K562 (cell line): Measurements from ENCODE around the gene MYH7. TPM values are rescaled to one million over a fixed set of nuclear protein-coding genes. Genes with fewer than 3 reads are reported as not detected.

ENCODE experiments used
- ATAC-seq: fragments of 200-7000 bp; cut with Tn5 transposase; 3 replicates; pipeline ENCODE4 v1.9.1; 2020; ENCODE audit warnings: moderate library complexity
- BruUV-seq: library from RNA; stranded (reverse); fragments of 400-500 nt; replicated peaks from 2 replicates; lab custom pipeline; 2021; lab: Mats Ljungman, UMichigan
- CTCF ChIA-PET: fragments of 300-600 bp; formaldehyde crosslinking; extraction: SDS; loops from one replicate; lab custom pipeline; 2021; ENCODE audit warnings: low intra/inter-chr PET ratio; lab: Yijun Ruan, JAX
- POLR2A ChIA-PET: fragments of 300-600, 350-650 bp; sonication (Branson Sonifier 250); formaldehyde crosslinking; extraction: SDS; loops from one replicate; lab custom pipeline; 2021; ENCODE audit warnings: antibody characterized with exemption, inconsistent platforms; lab: Yijun Ruan, JAX
- DNase-seq, 4 experiments: peaks; one replicate each; pipeline versions ENCODE4 v3.0.0 to v3.0.0-alpha.2; 2011 to 2018; ENCODE audit warnings: low spot score in 3 of 4, mixed read lengths in 3 of 4; ENCODE audit errors: extremely low read depth in 1 of 4
- FAIRE-seq: peaks from 2 replicates; lab custom pipeline; 2011; peaks lifted over from hg19 to GRCh38; lab: Jason Lieb, UNC
- H2AFZ ChIP-seq: 2 replicates; pipeline ENCODE4 v1.6.0; 2011; ENCODE audit warnings: low read depth, low read length, control low read depth, inconsistent platforms
- H3K27ac ChIP-seq: fragments of 200-600 bp; 3 replicates; pipeline ENCODE4 v1.8.0; 2011; ENCODE audit warnings: low read depth, mild to moderate bottlenecking, control low read depth, inconsistent platforms, low read length, moderate library complexity, mixed read lengths; ENCODE audit errors: extremely low read depth
- H3K27me3 ChIP-seq, 2 experiments: fragments of 300-600 bp in 1 of 2; 2 replicates in 1 of 2; 3 replicates in 1 of 2; pipeline versions ENCODE4 v1.6.0 to v1.8.0; 2011; ENCODE audit warnings: inconsistent platforms in 2 of 2, low read length in 2 of 2, mild to moderate bottlenecking in 1 of 2, mixed read lengths in 1 of 2, moderate library complexity in 1 of 2; ENCODE audit not compliant: control insufficient read depth in 2 of 2, insufficient read depth in 2 of 2
- H3K36me3 ChIP-seq: fragments of 300-600 bp; 3 replicates; pipeline ENCODE4 v1.8.0; 2011; ENCODE audit warnings: mild to moderate bottlenecking, low read length, inconsistent platforms; ENCODE audit not compliant: control insufficient read depth, insufficient read depth
- H3K4me1 ChIP-seq, 2 experiments: fragments of 200-600 bp in 1 of 2; replicated peaks in 1 of 2; 2 replicates in 1 of 2; 3 replicates in 1 of 2; pipeline versions ENCODE4 v1.5.1 to v1.8.0; 2011; ENCODE audit warnings: inconsistent platforms in 2 of 2, low read length in 2 of 2, mild to moderate bottlenecking in 1 of 2, mixed read lengths in 1 of 2, moderate library complexity in 1 of 2; ENCODE audit not compliant: control insufficient read depth in 2 of 2, insufficient read depth in 2 of 2
- H3K4me2 ChIP-seq: 2 replicates; pipeline ENCODE4 v1.6.1; 2011; ENCODE audit warnings: low read length, control low read depth, inconsistent platforms, mixed read lengths; ENCODE audit not compliant: insufficient read depth
- H3K4me3 ChIP-seq: fragments of 200-600 bp; sonication (generic), shearing (Covaris generic); 2 replicates; pipeline ENCODE4 v1.5.1; 2016; ENCODE audit warnings: control low read depth, inconsistent platforms
- H3K79me2 ChIP-seq: fragments of 200-600 bp; 3 replicates; pipeline ENCODE4 v1.8.0; 2011; ENCODE audit warnings: low read length, inconsistent platforms; ENCODE audit not compliant: control insufficient read depth, insufficient read depth
- H3K9ac ChIP-seq, 2 experiments: 2 replicates each; pipeline versions ENCODE4 v1.6.0 to v1.6.1; 2011; ENCODE audit warnings: low read depth in 2 of 2, low read length in 2 of 2, control low read depth in 1 of 2, inconsistent platforms in 1 of 2, mild to moderate bottlenecking in 1 of 2, mixed read lengths in 1 of 2; ENCODE audit not compliant: insufficient read depth in 1 of 2
- H3K9me1 ChIP-seq: one replicate; pipeline ENCODE4 v1.6.0; 2011; ENCODE audit warnings: inconsistent platforms, mild to moderate bottlenecking, low read length, moderate library complexity; ENCODE audit not compliant: control insufficient read depth, insufficient read depth
- H3K9me3 ChIP-seq: replicated peaks from 2 replicates; pipeline ENCODE4 v1.5.1; 2011; ENCODE audit warnings: low read depth, low read length, inconsistent platforms; ENCODE audit not compliant: control insufficient read depth, insufficient read depth
- H4K20me1 ChIP-seq: replicated peaks from 2 replicates; pipeline ENCODE4 v1.6.1; 2011; ENCODE audit warnings: low read length, inconsistent platforms, mixed read lengths; ENCODE audit not compliant: control insufficient read depth, insufficient read depth
- ARID2 ChIP-seq: fragments of 450-650 bp; IDR thresholded peaks from 2 replicates; pipeline ENCODE4 v1.6.1; 2017; ENCODE audit warnings: antibody characterized with exemption, mild to moderate bottlenecking
- CREB3L1 ChIP-seq: fragments of 450-650 bp; IDR thresholded peaks from 2 replicates; pipeline ENCODE4 v1.6.1; 2014; ENCODE audit warnings: low read depth, mild to moderate bottlenecking, moderate library complexity, borderline replicate concordance
- CREBBP ChIP-seq: IDR thresholded peaks from one replicate; pipeline ENCODE4 v1.6.1; 2012; ENCODE audit warnings: low read depth, mild to moderate bottlenecking, control low read depth, inconsistent platforms, low read length
- CTCF ChIP-seq, 3 experiments: IDR thresholded peaks in 2 of 3; conservative IDR thresholded peaks in 1 of 3; 2 replicates each; pipeline ENCODE4 v1.5.1; 2011 to 2012; ENCODE audit warnings: low read length in 3 of 3, mild to moderate bottlenecking in 3 of 3, control low read depth in 2 of 3, improper control_type of control experiment in 1 of 3, inconsistent platforms in 1 of 3, low read depth in 1 of 3, mixed read lengths in 1 of 3, moderate library complexity in 1 of 3; ENCODE audit not compliant: insufficient read depth in 2 of 3
- FOXP4 ChIP-seq: sonication (generic); formaldehyde crosslinking; IDR thresholded peaks from 2 replicates; pipeline ENCODE4 v1.8.0; 2022; ENCODE audit warnings: mild to moderate bottlenecking, missing genetic modification reagents, borderline replicate concordance
- HOMEZ ChIP-seq: fragments of 250-450 bp; sonication (Bioruptor Pico); IDR thresholded peaks from 2 replicates; pipeline ENCODE4 v1.4.0; 2020; ENCODE audit warnings: mild to moderate bottlenecking, moderate library complexity
- JUN ChIP-seq, 2 experiments: sonication (generic) in 1 of 2; formaldehyde crosslinking in 1 of 2; IDR thresholded peaks; 2 replicates each; pipeline versions ENCODE4 v1.6.1 to v1.8.0; 2012 to 2022; ENCODE audit warnings: borderline replicate concordance in 2 of 2, mild to moderate bottlenecking in 2 of 2, improper control_type of control experiment in 1 of 2, low read depth in 1 of 2, low read length in 1 of 2, missing genetic modification reagents in 1 of 2
- KLF16 ChIP-seq: IDR thresholded peaks from 2 replicates; pipeline ENCODE4 v1.6.1; 2016; ENCODE audit warnings: antibody characterized with exemption
- RBM17 ChIP-seq: fragments of 200-400 bp; formaldehyde crosslinking; IDR thresholded peaks from 2 replicates; pipeline ENCODE4 v1.6.1; 2017; ENCODE audit warnings: low read depth, mild to moderate bottlenecking, low read length, borderline replicate concordance
- ZMIZ1 ChIP-seq, 2 experiments: fragments of 150-350 bp in 1 of 2; IDR thresholded peaks; 2 replicates each; pipeline ENCODE4 v1.6.1; 2012 to 2016; ENCODE audit warnings: low read depth in 2 of 2, low read length in 2 of 2, mild to moderate bottlenecking in 1 of 2, moderate library complexity in 1 of 2
- WGBS: fragments of 100-300 bp; shearing (Covaris generic); methylation state at CpG from one replicate; pipeline ENCODE4 v1.1.6; 2016; ENCODE audit warnings: low coverage, mixed read lengths; ENCODE audit not compliant: insufficient coverage; ENCODE audit errors: missing lambda C conversion rate; 5-methylcytosine and 5-hydroxymethylcytosine counted together
- in situ Hi-C: fragments of 300-500 bp; cut with MboI; formaldehyde crosslinking; loops from 4 replicates; pipeline ENCODE4 v1.15.0; 2018; ENCODE audit warnings: inconsistent platforms, mixed read lengths
- intact Hi-C: fragments of 100-400 bp; cut with micrococcal nuclease; formaldehyde crosslinking; loops from 2 replicates; pipeline ENCODE4 v1.14.2; 2022
- polyA plus RNA-seq, 8 experiments: library from polyadenylated mRNA; depleted of rRNA in 4 of 8; stranded (reverse) in 5 of 8; unstranded in 3 of 8; fragments of >200 nt; fragmentation: Nextera tagmentation in 2 of 8; fragmentation: Illumina TruSeq in 1 of 8; extraction: Ambion mirVana in 2 of 8; extraction: Trizol in 1 of 8; gene quantifications; 2 replicates each; pipeline versions ENCODE4 v1.2.1 to v1.2.3, GENCODE V29; 2011 to 2014; ENCODE audit warnings: inconsistent platforms in 1 of 8, missing spikeins in 1 of 8
- total RNA-seq, 7 experiments: library from RNA; depleted of rRNA in 6 of 7; stranded (reverse); fragments of >200 nt in 6 of 7; fragmentation: Illumina TruSeq in 2 of 7; extraction: Trizol in 2 of 7; gene quantifications; 2 replicates each; pipeline versions ENCODE4 v1.2.1 to v1.2.3, GENCODE V29; 2011 to 2021; ENCODE audit warnings: low replicate concordance in 1 of 7

Gene MYH7
- total and polyA plus RNA-seq, 9 of the 15 experiments (the other 6 are each of a cell fraction or from before 2014, with no cell fraction given), result not detected

- Histone ChIP-seq H4K20me1 (no peaks in the 10 kb centered on the region), H3K27me3 (peaks cover 23 to 87% of the 10 kb centered on the region in 2 experiments; a peak in 4 of 5 replicates), H3K4me1 (no peaks in the 10 kb centered on the region), H3K9me3 (no peaks in the 10 kb centered on the region), H3K27ac (no peak overlapping the region), H3K4me2 (no peak overlapping the region), H3K36me3 (no peaks in the 10 kb centered on the region), H2AFZ (no peak overlapping the region), H3K4me3 (no peak overlapping the region), H3K79me2 (no peaks in the 10 kb centered on the region), H3K9me1 (no peaks in the 10 kb centered on the region), H3K9ac (no peak overlapping the region)
- no peak for DNase-seq
- WGBS, result 14% methylated on average over 3 of the region's 3 CpGs
- FAIRE-seq, result no peak
- intact Hi-C loops (no loop called here), in situ Hi-C loops (no loop called here)
- ChIA-PET POLR2A (no interaction called here), CTCF (no interaction called here)
- no peak for ATAC-seq
- no TSS peak for BruUV-seq
- TF ChIP-seq CREB3L1, result no peak
- no peak for TF ChIP-seq JUN (IDR thresholded peaks at IDR 0.05; ENCODE audit: borderline replicate concordance, low read depth, low read length)
- no peak for TF ChIP-seq JUN (CRISPR knock-in tag; IDR thresholded peaks at IDR 0.05; ENCODE audit: borderline replicate concordance)
- TF ChIP-seq KLF16, result no peak
- TF ChIP-seq ARID2, result no peak
- TF ChIP-seq HOMEZ (CRISPR knock-in tag), result no peak
- no peak for TF ChIP-seq FOXP4 (CRISPR knock-in tag)
- TF ChIP-seq CREBBP, result no peak
- no peak for TF ChIP-seq CTCF (IDR thresholded peaks at IDR 0.05 in 2 of 3, conservative IDR thresholded peaks at IDR 0.05 in 1 of 3; ENCODE audit: insufficient read depth in 2 of 3, low read depth in 1 of 3, low read length in 3 of 3)
- no peak for TF ChIP-seq RBM17
- TF ChIP-seq ZMIZ1 (IDR thresholded peaks at IDR 0.05; ENCODE audit: low read depth in 2 of 2, low read length in 2 of 2), result no peak
These were observed 21.2 kb downstream of the MYH7 start for GRCh38 chr14:23414254-23414653.
